ENCODE results near the gene GRIA3. TPM values are rescaled to one million over a fixed set of nuclear protein-coding genes. Genes with fewer than 3 reads are reported as not detected.
A peak's percentile ranks its signal among the peaks of the same experiment; 100 is the strongest.

GRIA3 gene
- total RNA-seq, 1 experiment from 2014 or later: not detected

DNA sequence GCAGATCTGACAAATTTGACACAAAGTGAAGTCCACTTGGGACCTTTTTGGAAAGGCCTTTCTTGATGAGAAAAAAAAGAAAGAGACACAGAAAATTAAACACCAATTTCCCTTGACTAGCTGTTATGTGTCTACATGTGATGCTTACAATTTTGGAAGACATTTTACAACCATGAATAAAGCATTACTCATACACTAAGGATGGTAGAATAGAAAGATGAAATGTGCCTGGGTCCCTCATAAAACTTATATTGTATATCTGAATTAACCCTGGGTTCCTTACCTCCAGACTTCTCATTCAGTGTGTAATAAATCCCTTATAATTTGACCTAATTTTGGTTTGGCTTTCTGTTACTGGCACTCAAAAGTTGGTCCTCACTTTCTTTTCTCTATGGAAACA is 16.5 kb upstream of the GRIA3 start:
- Mint-ChIP-seq H3K4me1 (ENCODE audit: insufficient read depth, unreplicated experiment) (no peaks in the 10 kb centered on the region), H3K27ac (ENCODE audit: low read depth, unreplicated experiment) (no peak overlapping the region), H3K27me3 (ENCODE audit: insufficient read depth, unreplicated experiment) (no peaks in the 10 kb centered on the region), H3K4me3 (ENCODE audit: unreplicated experiment) (no peak overlapping the region), H3K36me3 (ENCODE audit: insufficient read depth, unreplicated experiment) (no peaks in the 10 kb centered on the region), H3K9me3 (ENCODE audit: unreplicated experiment) (peaks cover 25% of the 10 kb centered on the region)
- ChIA-PET CTCF (interaction anchor here (1.0 kb wide), 1 partner anchor 82 kb away, joined by 3 read pairs; no protein-coding TSS in a partner anchor), POLR2A (no interaction called here)
- BruUV-seq (replicated peaks): no TSS peak
- no peak for DNase-seq (ENCODE audit: unreplicated experiment)
- intact Hi-C loops (cut with micrococcal nuclease): no loop called here
- TF ChIP-seq, protein P1, sequence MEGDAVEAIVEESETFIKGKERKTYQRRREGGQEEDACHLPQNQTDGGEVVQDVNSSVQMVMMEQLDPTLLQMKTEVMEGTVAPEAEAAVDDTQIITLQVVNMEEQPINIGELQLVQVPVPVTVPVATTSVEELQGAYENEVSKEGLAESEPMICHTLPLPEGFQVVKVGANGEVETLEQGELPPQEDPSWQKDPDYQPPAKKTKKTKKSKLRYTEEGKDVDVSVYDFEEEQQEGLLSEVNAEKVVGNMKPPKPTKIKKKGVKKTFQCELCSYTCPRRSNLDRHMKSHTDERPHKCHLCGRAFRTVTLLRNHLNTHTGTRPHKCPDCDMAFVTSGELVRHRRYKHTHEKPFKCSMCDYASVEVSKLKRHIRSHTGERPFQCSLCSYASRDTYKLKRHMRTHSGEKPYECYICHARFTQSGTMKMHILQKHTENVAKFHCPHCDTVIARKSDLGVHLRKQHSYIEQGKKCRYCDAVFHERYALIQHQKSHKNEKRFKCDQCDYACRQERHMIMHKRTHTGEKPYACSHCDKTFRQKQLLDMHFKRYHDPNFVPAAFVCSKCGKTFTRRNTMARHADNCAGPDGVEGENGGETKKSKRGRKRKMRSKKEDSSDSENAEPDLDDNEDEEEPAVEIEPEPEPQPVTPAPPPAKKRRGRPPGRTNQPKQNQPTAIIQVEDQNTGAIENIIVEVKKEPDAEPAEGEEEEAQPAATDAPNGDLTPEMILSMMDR (IDR thresholded peaks at IDR 0.05; ENCODE audit: unreplicated experiment): no peak

DNA sequence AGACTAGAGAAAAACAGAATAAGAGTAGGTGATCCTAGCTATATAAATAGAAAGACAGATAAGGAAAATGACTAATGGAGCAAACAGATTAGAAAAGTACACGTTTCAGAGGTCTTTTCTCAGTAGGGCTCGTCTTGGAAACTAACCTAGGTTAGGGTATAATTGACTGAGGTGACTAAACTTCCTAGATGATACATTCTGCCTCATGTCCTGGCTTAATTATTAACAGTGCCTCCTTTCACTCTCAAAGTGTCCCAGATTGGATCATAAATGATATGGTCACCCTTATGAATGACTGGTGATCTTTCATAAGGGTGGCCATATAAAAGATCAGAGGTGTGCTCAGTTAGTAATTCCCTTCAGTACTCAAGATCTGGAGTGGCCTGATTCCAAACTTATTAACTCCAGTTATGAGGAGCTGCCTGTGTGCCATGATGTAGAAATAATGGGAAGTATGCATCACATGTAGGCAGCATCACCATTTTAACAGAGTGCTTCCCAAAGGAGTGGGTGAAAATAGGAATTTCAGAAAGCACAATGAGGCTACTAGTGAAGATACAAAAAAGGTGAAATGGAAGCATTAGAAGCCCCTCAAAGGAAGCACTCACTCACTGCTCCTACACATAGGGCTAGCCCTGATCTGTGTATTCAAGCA is 14.7 kb upstream of the GRIA3 start:
- Mint-ChIP-seq H3K27me3 (ENCODE audit: insufficient read depth, unreplicated experiment) (no peaks in the 10 kb centered on the region), H3K9me3 (ENCODE audit: unreplicated experiment) (peaks cover 25% of the 10 kb centered on the region), H3K4me1 (ENCODE audit: insufficient read depth, unreplicated experiment) (no peaks in the 10 kb centered on the region), H3K36me3 (ENCODE audit: insufficient read depth, unreplicated experiment) (no peaks in the 10 kb centered on the region), H3K27ac (ENCODE audit: low read depth, unreplicated experiment) (no peak overlapping the region), H3K4me3 (ENCODE audit: unreplicated experiment) (no peak overlapping the region)
- intact Hi-C loops (cut with micrococcal nuclease): no loop called here
- no TSS peak for BruUV-seq (replicated peaks)
- ChIA-PET CTCF (no interaction called here), POLR2A (no interaction called here)
- no peak for DNase-seq (ENCODE audit: unreplicated experiment)
- TF ChIP-seq, protein P1 (IDR thresholded peaks at IDR 0.05; ENCODE audit: unreplicated experiment): no peak

DNA sequence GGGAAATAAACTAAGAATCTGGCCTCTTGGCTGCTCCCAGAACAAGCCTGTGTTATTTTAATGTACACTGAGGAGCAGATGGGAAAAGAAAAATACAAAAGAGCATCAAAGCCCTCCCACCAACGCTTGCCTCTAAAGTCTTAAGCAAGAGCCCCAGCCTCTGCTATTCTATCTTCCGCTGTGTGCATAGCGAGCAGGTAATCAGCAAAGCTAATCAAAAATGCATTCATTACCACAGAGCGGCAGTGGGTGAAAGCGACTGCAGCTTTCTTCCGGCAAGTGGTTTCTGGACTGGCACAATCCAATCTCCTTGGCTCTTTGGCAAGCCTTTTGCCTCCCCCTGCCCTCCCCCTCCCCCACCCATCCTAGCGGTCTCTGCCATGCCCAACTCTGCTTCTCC is 13.5 kb upstream of the GRIA3 start:
- Mint-ChIP-seq H3K4me1 (ENCODE audit: insufficient read depth, unreplicated experiment) (no peaks in the 10 kb centered on the region), H3K9me3 (ENCODE audit: unreplicated experiment) (peaks cover 24% of the 10 kb centered on the region), H3K36me3 (ENCODE audit: insufficient read depth, unreplicated experiment) (no peaks in the 10 kb centered on the region), H3K4me3 (ENCODE audit: unreplicated experiment) (no peak overlapping the region), H3K27me3 (ENCODE audit: insufficient read depth, unreplicated experiment) (no peaks in the 10 kb centered on the region), H3K27ac (ENCODE audit: low read depth, unreplicated experiment) (no peak overlapping the region)
- POLR2A ChIA-PET: interaction anchor here (0.7 kb wide), 1 partner anchor 10 kb away, joined by 4 read pairs; no protein-coding TSS in a partner anchor
- intact Hi-C loops (cut with micrococcal nuclease): loop anchor here (10.0 kb wide), 1 partner anchor 226 kb away; no protein-coding TSS in a partner anchor
- DNase-seq (ENCODE audit: unreplicated experiment): no peak
- TF ChIP-seq, protein P1 (IDR thresholded peaks at IDR 0.05; ENCODE audit: unreplicated experiment): no peak
- CTCF ChIA-PET: no interaction called here
- BruUV-seq (replicated peaks): no TSS peak

DNA sequence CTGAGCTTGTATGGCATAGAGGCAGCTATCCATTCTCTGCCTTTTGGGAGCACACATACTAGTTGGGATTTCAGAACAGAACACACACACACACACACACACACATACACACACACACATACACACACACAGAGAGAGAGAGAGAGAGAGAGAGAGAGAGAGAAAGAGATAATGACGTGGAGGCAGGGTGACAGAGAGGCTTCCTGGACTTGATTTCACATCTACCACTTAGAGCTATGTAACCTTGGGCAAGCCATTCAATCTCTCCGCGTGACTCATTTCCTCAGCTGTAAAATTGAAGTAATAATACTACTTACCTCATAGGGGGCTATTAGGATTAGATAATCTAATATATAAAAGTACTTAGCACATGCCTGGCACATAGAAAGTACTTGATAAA is 12.3 kb upstream of the GRIA3 start:
- H3K4me1 Mint-ChIP-seq (ENCODE audit: insufficient read depth, unreplicated experiment): no peaks in the 10 kb centered on the region
- TF ChIP-seq, protein P1 (IDR thresholded peaks at IDR 0.05; ENCODE audit: unreplicated experiment): no peak
- ChIA-PET POLR2A (no interaction called here), CTCF (interaction anchor here (0.6 to 1.3 kb wide), 4 partner anchors 14 to 1071 kb away, joined by 3 to 5 read pairs (median 3); no protein-coding TSS in a partner anchor)
- no peak overlapping the region for H3K27ac Mint-ChIP-seq (ENCODE audit: low read depth, unreplicated experiment)
- DNase-seq (ENCODE audit: unreplicated experiment): peak; percentile 35
- H3K4me3 Mint-ChIP-seq (ENCODE audit: unreplicated experiment): no peak overlapping the region
- peaks cover 15% of the 10 kb centered on the region for H3K9me3 Mint-ChIP-seq (ENCODE audit: unreplicated experiment)
- no TSS peak for BruUV-seq (replicated peaks)
- H3K36me3 Mint-ChIP-seq (ENCODE audit: insufficient read depth, unreplicated experiment): no peaks in the 10 kb centered on the region
- intact Hi-C loops (cut with micrococcal nuclease): loop anchor here (10.0 kb wide), 1 partner anchor 227 kb away; no protein-coding TSS in a partner anchor
- no peaks in the 10 kb centered on the region for H3K27me3 Mint-ChIP-seq (ENCODE audit: insufficient read depth, unreplicated experiment)
